ENCODE results near the gene RUSF1.

DNA sequence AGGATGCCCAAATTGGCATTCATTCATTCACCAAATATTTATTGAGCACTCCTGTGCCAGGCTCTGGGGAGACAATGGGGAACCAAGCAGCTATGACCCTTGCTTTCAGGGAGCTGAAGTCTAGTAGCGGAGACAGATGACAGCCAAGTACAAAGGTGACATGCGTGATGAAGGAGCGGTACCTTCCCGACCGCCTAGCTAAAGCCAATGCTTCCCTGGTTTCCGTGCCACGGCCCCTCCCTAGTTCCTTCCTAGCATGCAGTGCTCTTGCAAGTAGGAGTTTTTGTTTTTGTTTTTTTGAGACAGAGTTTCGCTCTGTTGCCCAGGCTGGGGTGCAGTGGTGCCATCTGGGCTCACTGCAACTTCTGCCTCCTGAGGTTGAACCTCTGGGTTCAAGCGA, 28.4 kb downstream of the RUSF1 start:
- TF ChIP-seq, protein P1, sequence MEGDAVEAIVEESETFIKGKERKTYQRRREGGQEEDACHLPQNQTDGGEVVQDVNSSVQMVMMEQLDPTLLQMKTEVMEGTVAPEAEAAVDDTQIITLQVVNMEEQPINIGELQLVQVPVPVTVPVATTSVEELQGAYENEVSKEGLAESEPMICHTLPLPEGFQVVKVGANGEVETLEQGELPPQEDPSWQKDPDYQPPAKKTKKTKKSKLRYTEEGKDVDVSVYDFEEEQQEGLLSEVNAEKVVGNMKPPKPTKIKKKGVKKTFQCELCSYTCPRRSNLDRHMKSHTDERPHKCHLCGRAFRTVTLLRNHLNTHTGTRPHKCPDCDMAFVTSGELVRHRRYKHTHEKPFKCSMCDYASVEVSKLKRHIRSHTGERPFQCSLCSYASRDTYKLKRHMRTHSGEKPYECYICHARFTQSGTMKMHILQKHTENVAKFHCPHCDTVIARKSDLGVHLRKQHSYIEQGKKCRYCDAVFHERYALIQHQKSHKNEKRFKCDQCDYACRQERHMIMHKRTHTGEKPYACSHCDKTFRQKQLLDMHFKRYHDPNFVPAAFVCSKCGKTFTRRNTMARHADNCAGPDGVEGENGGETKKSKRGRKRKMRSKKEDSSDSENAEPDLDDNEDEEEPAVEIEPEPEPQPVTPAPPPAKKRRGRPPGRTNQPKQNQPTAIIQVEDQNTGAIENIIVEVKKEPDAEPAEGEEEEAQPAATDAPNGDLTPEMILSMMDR (IDR thresholded peaks at IDR 0.05; ENCODE audit: borderline replicate concordance, extremely low read depth, low read length, poor library complexity, severe bottlenecking) = no peak
- no peak for TF ChIP-seq EZH2 (IDR thresholded peaks at IDR 0.05; ENCODE audit: borderline replicate concordance, low read depth, low read length, severe bottlenecking)

All from DND-41 (cell line).